Measurements from ENCODE around the gene GPX5.
A peak's percentile ranks its signal among the peaks of the same experiment; 100 is the strongest.

- TF ChIP-seq, protein P1, sequence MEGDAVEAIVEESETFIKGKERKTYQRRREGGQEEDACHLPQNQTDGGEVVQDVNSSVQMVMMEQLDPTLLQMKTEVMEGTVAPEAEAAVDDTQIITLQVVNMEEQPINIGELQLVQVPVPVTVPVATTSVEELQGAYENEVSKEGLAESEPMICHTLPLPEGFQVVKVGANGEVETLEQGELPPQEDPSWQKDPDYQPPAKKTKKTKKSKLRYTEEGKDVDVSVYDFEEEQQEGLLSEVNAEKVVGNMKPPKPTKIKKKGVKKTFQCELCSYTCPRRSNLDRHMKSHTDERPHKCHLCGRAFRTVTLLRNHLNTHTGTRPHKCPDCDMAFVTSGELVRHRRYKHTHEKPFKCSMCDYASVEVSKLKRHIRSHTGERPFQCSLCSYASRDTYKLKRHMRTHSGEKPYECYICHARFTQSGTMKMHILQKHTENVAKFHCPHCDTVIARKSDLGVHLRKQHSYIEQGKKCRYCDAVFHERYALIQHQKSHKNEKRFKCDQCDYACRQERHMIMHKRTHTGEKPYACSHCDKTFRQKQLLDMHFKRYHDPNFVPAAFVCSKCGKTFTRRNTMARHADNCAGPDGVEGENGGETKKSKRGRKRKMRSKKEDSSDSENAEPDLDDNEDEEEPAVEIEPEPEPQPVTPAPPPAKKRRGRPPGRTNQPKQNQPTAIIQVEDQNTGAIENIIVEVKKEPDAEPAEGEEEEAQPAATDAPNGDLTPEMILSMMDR (conservative IDR thresholded peaks at IDR 0.05; ENCODE audit: low read length) = peak; percentile 64
- TF ChIP-seq EZH2phosphoT487 (IDR thresholded peaks at IDR 0.05; ENCODE audit: borderline replicate concordance, low read depth, low read length) = no peak
Observed at GRCh38 chr6:28496099-28496779, 29.4 kb upstream of the GPX5 start.

All from OCI-LY7 (cell line).